Central memory CD8-positive, alpha-beta T cell (primary cell): ENCODE data around the gene HSP90AB1.

Experiments
- ATAC-seq: fragments of 150-1000 bp; cut with Tn5 transposase; replicated peaks from 2 replicates; pipeline ENCODE4 v1.10.0; 2022; ENCODE audit warnings: mild to moderate bottlenecking, moderate FRiP score, moderate number of reproducible peaks; ENCODE audit not compliant: poor library complexity, severe bottlenecking; ENCODE audit errors: extremely low read depth
- DNase-seq, 2 donors: peaks; one replicate each; pipeline ENCODE4 v3.0.0; 2021; ENCODE audit warnings: low spot score in 2 of 2
- H3K27ac Mint-ChIP-seq: one replicate; pipeline ENCODE4 v1.8.0; 2022; ENCODE audit warnings: low read depth, mild to moderate bottlenecking, moderate library complexity, mixed read lengths
- H3K27me3 Mint-ChIP-seq: one replicate; pipeline ENCODE4 v1.8.0; 2022; ENCODE audit warnings: mixed read lengths
- H3K36me3 Mint-ChIP-seq: one replicate; pipeline ENCODE4 v1.8.0; 2022; ENCODE audit warnings: mild to moderate bottlenecking, moderate library complexity, mixed read lengths; ENCODE audit not compliant: insufficient read depth
- H3K4me1 Mint-ChIP-seq: one replicate; pipeline ENCODE4 v1.8.0; 2022; ENCODE audit warnings: mixed read lengths
- H3K4me3 Mint-ChIP-seq: one replicate; pipeline ENCODE4 v1.8.0; 2022; ENCODE audit warnings: mild to moderate bottlenecking, moderate library complexity, mixed read lengths
- H3K9me3 Mint-ChIP-seq: one replicate; pipeline ENCODE4 v1.8.0; 2022; ENCODE audit warnings: mixed read lengths

Gene HSP90AB1

GRCh38 chr6:44301782-44302564 is 55.1 kb downstream of the HSP90AB1 start:
- H3K27ac Mint-ChIP-seq: no peak overlapping the region
- peaks cover 18% of the 10 kb centered on the region for H3K36me3 Mint-ChIP-seq
- no peak for DNase-seq
- H3K9me3 Mint-ChIP-seq: no peaks in the 10 kb centered on the region
- H3K4me3 Mint-ChIP-seq: no peak overlapping the region
- peaks cover 1% of the 10 kb centered on the region for H3K27me3 Mint-ChIP-seq
- ATAC-seq: no peak
- peaks cover under 1% of the 10 kb centered on the region for H3K4me1 Mint-ChIP-seq

- Mint-ChIP-seq H3K4me3 (no peak overlapping the region), H3K36me3 (peaks cover 18% of the 10 kb centered on the region), H3K27me3 (no peaks in the 10 kb centered on the region), H3K9me3 (no peaks in the 10 kb centered on the region), H3K4me1 (no peaks in the 10 kb centered on the region), H3K27ac (no peak overlapping the region)
- no peak for DNase-seq
- ATAC-seq: no peak
These were observed 56.0 kb downstream of the HSP90AB1 start for GRCh38 chr6:44302856-44303255.
